Myometrial cell (primary cell): ENCODE measurements around the gene TMEM220. TPM values are rescaled to one million over a fixed set of nuclear protein-coding genes. Genes with fewer than 3 reads are reported as not detected.

ENCODE experiments used
- total RNA-seq: library from RNA; depleted of rRNA; stranded (reverse); fragments of >200 nt; gene quantifications from 2 replicates; pipeline ENCODE4 v1.2.3, GENCODE V29; 2015

Gene TMEM220
- 2.9 and 4.6 TPM in 2 replicates for total RNA-seq

DNA sequence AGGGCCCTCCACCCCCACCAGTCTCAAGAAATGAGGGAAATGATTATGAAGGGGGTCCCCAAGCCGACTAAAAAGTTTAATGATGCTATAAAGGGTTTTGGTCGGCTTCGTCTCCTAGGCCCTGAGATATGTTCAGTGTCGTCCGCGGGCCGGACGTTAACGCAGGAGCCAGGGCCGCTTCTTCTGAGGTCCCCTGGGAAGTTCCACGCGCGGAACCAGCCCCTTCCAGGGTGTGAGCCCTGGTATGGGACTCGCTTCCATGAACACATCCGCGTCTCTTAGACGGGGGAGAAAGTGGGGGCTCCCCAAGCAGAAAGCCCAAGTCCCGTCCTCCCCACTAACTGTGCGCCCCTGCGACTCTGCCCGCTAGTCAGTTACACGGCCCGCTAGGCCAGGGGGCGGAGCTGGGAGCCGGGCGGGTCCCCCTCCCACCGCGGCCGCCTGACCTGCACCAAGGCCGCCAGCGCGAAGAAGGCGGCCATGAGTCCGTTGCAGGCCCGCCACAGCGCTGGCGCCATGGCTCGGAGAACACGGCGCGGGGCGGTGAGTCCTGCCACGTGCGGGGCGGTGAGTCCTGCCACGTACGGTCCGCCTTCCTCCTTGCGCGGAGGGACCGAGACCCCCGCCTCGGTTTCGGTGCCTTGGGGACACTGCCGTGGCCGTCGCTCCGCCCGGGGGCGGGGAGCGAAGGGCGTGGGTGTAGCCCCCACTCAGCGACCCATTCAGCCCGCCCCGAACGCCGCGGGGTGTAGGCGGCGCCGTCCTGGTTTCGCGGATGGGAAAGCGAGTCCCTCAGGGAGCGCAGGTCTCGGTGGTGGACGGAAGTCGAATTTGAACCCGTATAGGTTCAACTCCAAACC, at the start of gene TMEM220:
Gene TMEM220, minus strand, starts transcription at position 690 of the 860 bp plus-strand sequence. Its CDS starts 172 bp downstream, at position 518.

DNA sequence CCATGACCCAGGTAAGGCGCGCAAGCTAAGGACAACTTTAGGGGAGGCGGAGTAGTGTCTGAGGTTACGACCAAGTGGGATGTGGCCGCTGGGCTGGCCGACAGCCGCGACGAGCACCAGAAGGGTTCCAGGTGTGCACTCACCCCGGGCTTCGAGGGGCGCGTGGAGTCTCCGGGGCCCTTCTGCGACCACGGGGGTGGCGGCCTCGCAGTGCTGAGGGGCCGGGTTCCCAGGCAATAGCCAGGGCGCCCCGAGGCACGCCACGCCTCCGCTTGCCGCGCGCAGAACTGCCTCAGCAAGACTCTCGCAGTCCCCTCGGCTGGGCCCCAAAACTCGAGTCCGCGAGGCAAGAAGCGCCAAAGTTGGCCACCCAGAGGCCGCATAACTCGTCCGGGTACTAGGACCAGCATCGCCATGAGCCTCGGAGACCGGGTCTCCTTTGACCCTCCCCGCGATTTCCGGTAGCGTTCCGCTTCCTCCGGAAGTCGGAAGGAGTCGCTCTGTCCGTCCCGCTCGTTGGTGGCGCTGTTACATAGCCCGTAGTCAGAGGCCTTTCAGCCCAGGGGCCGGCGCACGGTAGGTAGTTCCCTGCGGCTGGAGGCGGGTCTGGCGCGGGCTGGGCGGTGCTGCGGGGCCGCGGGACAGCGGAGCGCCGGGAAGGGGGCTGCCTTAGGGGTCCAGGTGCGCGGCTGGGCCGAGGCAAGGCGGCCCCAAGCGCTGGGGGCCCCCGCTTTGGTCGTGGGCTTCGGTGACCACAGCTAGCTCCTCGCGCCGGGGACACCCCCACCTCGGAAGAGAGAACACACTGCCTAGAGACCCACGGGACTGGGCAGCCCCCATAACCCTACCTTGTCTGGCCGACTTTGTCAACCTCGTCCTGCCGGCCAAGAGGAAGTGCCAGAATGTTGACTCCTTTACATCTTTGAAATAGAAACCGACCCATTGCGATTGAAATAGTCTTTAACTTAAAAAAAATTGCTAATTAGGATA, 32.4 kb downstream of the TMEM220 start, which contains the start of the genes ADPRM and SCO1:
Gene ADPRM, plus strand, starts transcription at position 503 of the 990 bp plus-strand sequence. CDS start 7,333 bp downstream, outside the sequence.
Gene SCO1, minus strand, starts transcription at position 442 of the 990 bp plus-strand sequence. Its CDS starts 26 bp downstream, at position 416.

Other genes with a start within 250 kb of the TMEM220 start
- not detected in 2 replicates for gene MYH1, start 211.5 kb downstream of the TMEM220 start, total RNA-seq
- gene MYH2, start 180.4 kb downstream of the TMEM220 start, total RNA-seq, result under 0.01 TPM in 1 of 2 replicates, not detected in the other
- under 0.01 TPM in 2 replicates for gene MYH3, start 72.7 kb downstream of the TMEM220 start, total RNA-seq
- gene SCO1, start 32.5 kb downstream of the TMEM220 start, total RNA-seq, result 26.5 and 30.7 TPM in 2 replicates
- 6.6 and 13.3 TPM in 2 replicates for gene ADPRM, start 32.4 kb downstream of the TMEM220 start, total RNA-seq
- not detected in 2 replicates for gene TMEM238L, start 74.1 kb upstream of the TMEM220 start, total RNA-seq
- not detected in 2 replicates for gene PIRT, start 108.1 kb upstream of the TMEM220 start, total RNA-seq